ENCODE measurements around the gene CEP112.
"Not testable (repeated sequence)": the region's sequence is repeated elsewhere in the genome, so short reads cannot be mapped to it uniquely, and the experiment has no call there.

The CEP112 gene

GRCh38 chr17:65855675-65856074 lies 336.3 kb downstream of the CEP112 start:
- H3K36me3 Mint-ChIP-seq = no peaks in the 10 kb centered on the region
- peaks cover under 1% of the 10 kb centered on the region for H3K4me1 Mint-ChIP-seq
- ATAC-seq (ENCODE audit: low read depth) = no peak
- H3K9me3 Mint-ChIP-seq = peaks cover 1% of the 10 kb centered on the region
- no peak for DNase-seq (ENCODE audit: low spot score in 2 of 2)
- no peak overlapping the region for H3K4me3 Mint-ChIP-seq
- H3K27me3 Mint-ChIP-seq = peaks cover 1% of the 10 kb centered on the region
- no peak overlapping the region for H3K27ac Mint-ChIP-seq

GRCh38 chr17:65855245-65855644 lies 336.7 kb downstream of the CEP112 start:
- H3K36me3 Mint-ChIP-seq = no peaks in the 10 kb centered on the region
- no peak overlapping the region for H3K4me3 Mint-ChIP-seq
- ATAC-seq (ENCODE audit: low read depth) (no peak), DNase-seq (ENCODE audit: low spot score in 2 of 2) (no peak)
- no peak overlapping the region for H3K27ac Mint-ChIP-seq
- H3K27me3 Mint-ChIP-seq = peaks cover 1% of the 10 kb centered on the region
- H3K9me3 Mint-ChIP-seq = peaks cover 2% of the 10 kb centered on the region
- peaks cover 5% of the 10 kb centered on the region for H3K4me1 Mint-ChIP-seq

- no peaks in the 10 kb centered on the region for H3K36me3 Mint-ChIP-seq
- no peak for DNase-seq (ENCODE audit: low spot score in 2 of 2)
- no peak overlapping the region for H3K27ac Mint-ChIP-seq
- no peak overlapping the region for H3K4me3 Mint-ChIP-seq
- no peak for ATAC-seq (ENCODE audit: low read depth)
- peaks cover 5% of the 10 kb centered on the region for H3K4me1 Mint-ChIP-seq
- H3K9me3 Mint-ChIP-seq = peaks cover 2% of the 10 kb centered on the region
- H3K27me3 Mint-ChIP-seq = peaks cover 1% of the 10 kb centered on the region
Measured at GRCh38 chr17:65853816-65854215, 338.1 kb downstream of the CEP112 start.

GRCh38 chr17:65852911-65853310 lies 339.0 kb downstream of the CEP112 start:
- Mint-ChIP-seq H3K9me3 (peaks cover 2% of the 10 kb centered on the region), H3K36me3 (no peaks in the 10 kb centered on the region), H3K27me3 (no peaks in the 10 kb centered on the region), H3K4me1 (peaks cover 5% of the 10 kb centered on the region), H3K27ac (no peak overlapping the region), H3K4me3 (no peak overlapping the region)
- DNase-seq (ENCODE audit: low spot score in 2 of 2) (no peak), ATAC-seq (ENCODE audit: low read depth) (no peak)

GRCh38 chr17:65851965-65852736 lies 339.8 kb downstream of the CEP112 start:
- Mint-ChIP-seq H3K9me3 (peaks cover 2% of the 10 kb centered on the region), H3K27me3 (no peaks in the 10 kb centered on the region), H3K4me3 (no peak overlapping the region), H3K4me1 (peaks cover 5% of the 10 kb centered on the region), H3K36me3 (no peaks in the 10 kb centered on the region), H3K27ac (no peak overlapping the region)
- ATAC-seq (ENCODE audit: low read depth) (no peak), DNase-seq (ENCODE audit: low spot score in 2 of 2) (no peak)

- Mint-ChIP-seq H3K4me1 (peaks cover 5% of the 10 kb centered on the region), H3K27me3 (no peaks in the 10 kb centered on the region), H3K9me3 (peaks cover 2% of the 10 kb centered on the region), H3K36me3 (no peaks in the 10 kb centered on the region), H3K4me3 (no peak overlapping the region), H3K27ac (no peak overlapping the region)
- ATAC-seq (ENCODE audit: low read depth) (no peak), DNase-seq (ENCODE audit: low spot score in 2 of 2) (no peak)
Measured at GRCh38 chr17:65850486-65850885, 341.4 kb downstream of the CEP112 start.

- Mint-ChIP-seq H3K4me1 (peaks cover 5% of the 10 kb centered on the region), H3K9me3 (peaks cover 2% of the 10 kb centered on the region), H3K36me3 (no peaks in the 10 kb centered on the region), H3K27me3 (no peaks in the 10 kb centered on the region), H3K4me3 (no peak overlapping the region), H3K27ac (no peak overlapping the region)
- DNase-seq (ENCODE audit: low spot score in 2 of 2) (no peak), ATAC-seq (ENCODE audit: low read depth) (no peak)
Measured at GRCh38 chr17:65848751-65849150, 343.2 kb downstream of the CEP112 start.

GRCh38 chr17:65841089-65841488 lies 350.8 kb downstream of the CEP112 start:
- no peaks in the 10 kb centered on the region for H3K4me1 Mint-ChIP-seq
- peaks cover 11% of the 10 kb centered on the region for H3K9me3 Mint-ChIP-seq
- no peak overlapping the region for H3K4me3 Mint-ChIP-seq
- no peak for ATAC-seq (ENCODE audit: low read depth)
- no peaks in the 10 kb centered on the region for H3K27me3 Mint-ChIP-seq
- H3K36me3 Mint-ChIP-seq = no peaks in the 10 kb centered on the region
- no peak for DNase-seq (ENCODE audit: low spot score in 2 of 2)
- H3K27ac Mint-ChIP-seq = no peak overlapping the region

- H3K27me3 Mint-ChIP-seq; DNase-seq (ENCODE audit: low spot score in 2 of 2); H3K4me3 Mint-ChIP-seq; H3K36me3 Mint-ChIP-seq; ATAC-seq (ENCODE audit: low read depth); H3K4me1 Mint-ChIP-seq; H3K27ac Mint-ChIP-seq: not testable (repeated sequence)
- peaks cover 29% of the 10 kb centered on the region for H3K9me3 Mint-ChIP-seq
Measured at GRCh38 chr17:65837232-65837631, 354.7 kb downstream of the CEP112 start.

- ATAC-seq (ENCODE audit: low read depth) = no peak
- Mint-ChIP-seq H3K4me1 (no peaks in the 10 kb centered on the region), H3K36me3 (peaks cover 14% of the 10 kb centered on the region), H3K4me3 (no peak overlapping the region), H3K27ac (no peak overlapping the region), H3K27me3 (no peaks in the 10 kb centered on the region), H3K9me3 (peaks cover 28% of the 10 kb centered on the region)
- DNase-seq (ENCODE audit: low spot score in 2 of 2) = no peak
Measured at GRCh38 chr17:65833214-65833613, 358.7 kb downstream of the CEP112 start.

GRCh38 chr17:65830356-65830755 lies 361.6 kb downstream of the CEP112 start:
- Mint-ChIP-seq H3K27me3 (no peaks in the 10 kb centered on the region), H3K4me3 (no peak overlapping the region), H3K36me3 (peaks cover 14% of the 10 kb centered on the region), H3K9me3 (peaks cover 31% of the 10 kb centered on the region), H3K27ac (no peak overlapping the region), H3K4me1 (peaks cover 7% of the 10 kb centered on the region)
- ATAC-seq (ENCODE audit: low read depth) (no peak), DNase-seq (ENCODE audit: low spot score in 2 of 2) (no peak)

- not testable (repeated sequence) for H3K36me3 Mint-ChIP-seq
Measured at GRCh38 chr17:65826577-65826976, 365.4 kb downstream of the CEP112 start.

GRCh38 chr17:65824901-65825300 lies 367.0 kb downstream of the CEP112 start:
- Mint-ChIP-seq H3K4me1 (peaks cover 7% of the 10 kb centered on the region), H3K4me3 (no peak overlapping the region), H3K27me3 (no peaks in the 10 kb centered on the region), H3K36me3 (no peaks in the 10 kb centered on the region), H3K27ac (no peak overlapping the region), H3K9me3 (peaks cover 6% of the 10 kb centered on the region)
- DNase-seq (ENCODE audit: low spot score in 2 of 2) (no peak), ATAC-seq (ENCODE audit: low read depth) (no peak)

More at GRCh38 chr17:65826577-65826976, 365.4 kb downstream of the CEP112 start:
- not testable (repeated sequence) for DNase-seq (ENCODE audit: low spot score in 2 of 2); H3K27me3 Mint-ChIP-seq; ATAC-seq (ENCODE audit: low read depth); H3K27ac Mint-ChIP-seq; H3K9me3 Mint-ChIP-seq; H3K4me1 Mint-ChIP-seq; H3K4me3 Mint-ChIP-seq

GRCh38 chr17:65823713-65824112 lies 368.2 kb downstream of the CEP112 start:
- Mint-ChIP-seq H3K27ac (no peak overlapping the region), H3K4me3 (no peak overlapping the region), H3K36me3 (no peaks in the 10 kb centered on the region), H3K9me3 (peaks cover 6% of the 10 kb centered on the region), H3K27me3 (no peaks in the 10 kb centered on the region), H3K4me1 (peaks cover 7% of the 10 kb centered on the region)
- ATAC-seq (ENCODE audit: low read depth) (no peak), DNase-seq (ENCODE audit: low spot score in 2 of 2) (no peak)

GRCh38 chr17:65820811-65821210 lies 371.1 kb downstream of the CEP112 start:
- Mint-ChIP-seq H3K9me3 (no peaks in the 10 kb centered on the region), H3K36me3 (no peaks in the 10 kb centered on the region), H3K27me3 (no peaks in the 10 kb centered on the region), H3K4me3 (no peak overlapping the region), H3K4me1 (peaks cover 1% of the 10 kb centered on the region), H3K27ac (no peak overlapping the region)
- ATAC-seq (ENCODE audit: low read depth) (no peak), DNase-seq (ENCODE audit: low spot score in 2 of 2) (no peak)

Measured in memory B cell (primary cell).